ENCODE measurements around the gene DENND4B.

- TF ChIP-seq CTCF (IDR thresholded peaks at IDR 0.05) (no peak), POLR2A (IDR thresholded peaks at IDR 0.05) (no peak)
Measured at GRCh38 chr1:153880962-153881361, 65.6 kb downstream of the DENND4B start.

Measured in thyroid gland (tissue), 4 donors.